Panc1 (cell line): ENCODE measurements around the gene CRISPLD2. TPM values are rescaled to one million over a fixed set of nuclear protein-coding genes. Genes with fewer than 3 reads are reported as not detected.

ENCODE experiments used
- ATAC-seq: fragments of 200-7000 bp; cut with Tn5 transposase; 2 replicates; pipeline ENCODE4 v1.9.1; 2020; ENCODE audit warnings: mild to moderate bottlenecking, moderate library complexity
- BruUV-seq: library from RNA; stranded (reverse); fragments of 400-500 nt; replicated peaks from 2 replicates; lab custom pipeline; 2021; lab: Mats Ljungman, UMichigan
- CTCF ChIA-PET: fragments of 300-600 bp; sonication (Branson Sonifier 250); formaldehyde crosslinking; loops from one replicate; lab custom pipeline; 2022; ENCODE audit warnings: antibody characterized with exemption; lab: Charles Lee
- POLR2A ChIA-PET: fragments of 300-600 bp; sonication (Branson Sonifier 250); formaldehyde crosslinking; loops from one replicate; lab custom pipeline; 2022; ENCODE audit warnings: antibody characterized with exemption; lab: Charles Lee
- DNase-seq: peaks from one replicate; pipeline ENCODE4 v3.0.0-alpha.2; 2010; ENCODE audit warnings: low read depth, low spot score
- H3K27ac ChIP-seq: 2 replicates; pipeline ENCODE4 v1.5.1; 2011; ENCODE audit warnings: mild to moderate bottlenecking, low read length, inconsistent platforms
- H3K27me3 ChIP-seq: fragments of 200-500 bp; sonication (Bioruptor generic); 2 replicates; pipeline ENCODE4 v1.6.0; 2014; ENCODE audit warnings: low read length, inconsistent platforms; ENCODE audit not compliant: control insufficient read depth, insufficient read depth
- H3K36me3 ChIP-seq: fragments of 200-500 bp; sonication (Bioruptor generic); 2 replicates; pipeline ENCODE4 v1.5.1; 2014; ENCODE audit warnings: inconsistent platforms, mild to moderate bottlenecking, low read length, moderate library complexity; ENCODE audit not compliant: control insufficient read depth, insufficient read depth
- H3K4me1 ChIP-seq: 2 replicates; pipeline ENCODE4 v1.5.1; 2011; ENCODE audit warnings: inconsistent platforms, mild to moderate bottlenecking, low read length, moderate library complexity; ENCODE audit not compliant: control insufficient read depth, insufficient read depth
- H3K4me3 ChIP-seq, 2 experiments: 2 replicates each; pipeline ENCODE4 v1.5.1; 2011 to 2012; ENCODE audit warnings: low read depth in 2 of 2, low read length in 2 of 2, mild to moderate bottlenecking in 2 of 2, inconsistent platforms in 1 of 2, moderate library complexity in 1 of 2
- H3K9me3 ChIP-seq: fragments of 200-500 bp; sonication (Bioruptor generic); 2 replicates; pipeline ENCODE4 v1.5.1; 2014; ENCODE audit warnings: low read depth, mild to moderate bottlenecking, inconsistent platforms, low read length, moderate library complexity; ENCODE audit not compliant: control insufficient read depth, insufficient read depth
- POLR2AphosphoS5 ChIP-seq: IDR thresholded peaks from 2 replicates; pipeline ENCODE4 v1.6.1; 2012; ENCODE audit warnings: mild to moderate bottlenecking, low read depth, low read length, moderate library complexity
- SIN3A ChIP-seq: IDR thresholded peaks from 2 replicates; pipeline ENCODE4 v1.6.1; 2012; ENCODE audit warnings: low read depth, mild to moderate bottlenecking, low read length, moderate library complexity, borderline replicate concordance; ENCODE audit not compliant: insufficient read depth
- TCF7L2 ChIP-seq: IDR thresholded peaks from 2 replicates; pipeline ENCODE4 v1.6.1; 2011; ENCODE audit warnings: mild to moderate bottlenecking, low read depth, low read length, inconsistent platforms
- in situ Hi-C: cut with HindIII; loops from 2 replicates; pipeline ENCODE4 v1.10.0; 2016; ENCODE audit warnings: low sequenced_read_pairs, low pct_unique_long_range_greater_than_20kb
- intact Hi-C: fragments of 100-400 bp; cut with micrococcal nuclease; formaldehyde crosslinking; loops from one replicate; pipeline ENCODE4 v1.10.0; 2022; ENCODE audit not compliant: unreplicated experiment
- total RNA-seq: library from RNA; stranded (reverse); gene quantifications from one replicate; pipeline ENCODE4 v1.2.1, GENCODE V29; 2021; ENCODE audit not compliant: unreplicated experiment
- TF ChIP-seq, protein P1 (sequence below): fragments of 450-650 bp; IDR thresholded peaks from 2 replicates; pipeline ENCODE4 v1.5.1; 2017; ENCODE audit warnings: mild to moderate bottlenecking
- TF ChIP-seq, protein P2 (sequence below), 2 experiments: IDR thresholded peaks; 2 replicates each; pipeline ENCODE4 v1.6.1; 2011 to 2012; ENCODE audit warnings: low read depth in 2 of 2, control low read depth in 1 of 2, low read length in 1 of 2, mild to moderate bottlenecking in 1 of 2, moderate library complexity in 1 of 2; ENCODE audit not compliant: insufficient read depth in 1 of 2

The CRISPLD2 gene
- total RNA-seq, 1 experiment from 2014 or later = 12.9 TPM

DNA sequence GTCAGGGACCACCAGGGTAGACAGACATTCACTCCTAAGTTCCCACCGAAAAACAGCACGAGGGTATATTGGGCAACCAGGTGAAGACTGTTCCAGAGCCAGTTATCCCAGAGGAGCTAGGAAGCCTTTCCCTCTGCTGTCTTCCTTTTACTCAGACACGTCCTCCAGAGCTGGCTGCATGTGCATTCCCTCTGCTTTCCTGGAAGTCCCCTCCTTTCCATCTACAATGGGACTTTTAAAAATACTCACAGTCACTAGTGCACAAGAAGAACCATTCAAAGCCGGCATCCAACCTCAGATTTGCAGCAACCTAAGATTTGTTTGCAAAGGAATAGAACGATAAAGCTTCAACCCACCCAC is 32.5 kb upstream of the CRISPLD2 start:
- intact Hi-C loops (no loop called here), in situ Hi-C loops (no loop called here)
- H3K27ac ChIP-seq = no peak overlapping the region
- ATAC-seq = no peak
- H3K4me3 ChIP-seq = no peak overlapping the region
- H3K4me1 ChIP-seq = peaks cover 5% of the 10 kb centered on the region; the same call in 1 of the 2 replicates
- no peaks in the 10 kb centered on the region for H3K36me3 ChIP-seq
- TF ChIP-seq SIN3A (no peak), POLR2AphosphoS5 (no peak), TCF7L2 (no peak)
- TF ChIP-seq, protein P1, sequence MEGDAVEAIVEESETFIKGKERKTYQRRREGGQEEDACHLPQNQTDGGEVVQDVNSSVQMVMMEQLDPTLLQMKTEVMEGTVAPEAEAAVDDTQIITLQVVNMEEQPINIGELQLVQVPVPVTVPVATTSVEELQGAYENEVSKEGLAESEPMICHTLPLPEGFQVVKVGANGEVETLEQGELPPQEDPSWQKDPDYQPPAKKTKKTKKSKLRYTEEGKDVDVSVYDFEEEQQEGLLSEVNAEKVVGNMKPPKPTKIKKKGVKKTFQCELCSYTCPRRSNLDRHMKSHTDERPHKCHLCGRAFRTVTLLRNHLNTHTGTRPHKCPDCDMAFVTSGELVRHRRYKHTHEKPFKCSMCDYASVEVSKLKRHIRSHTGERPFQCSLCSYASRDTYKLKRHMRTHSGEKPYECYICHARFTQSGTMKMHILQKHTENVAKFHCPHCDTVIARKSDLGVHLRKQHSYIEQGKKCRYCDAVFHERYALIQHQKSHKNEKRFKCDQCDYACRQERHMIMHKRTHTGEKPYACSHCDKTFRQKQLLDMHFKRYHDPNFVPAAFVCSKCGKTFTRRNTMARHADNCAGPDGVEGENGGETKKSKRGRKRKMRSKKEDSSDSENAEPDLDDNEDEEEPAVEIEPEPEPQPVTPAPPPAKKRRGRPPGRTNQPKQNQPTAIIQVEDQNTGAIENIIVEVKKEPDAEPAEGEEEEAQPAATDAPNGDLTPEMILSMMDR = no peak
- TF ChIP-seq, protein P2, sequence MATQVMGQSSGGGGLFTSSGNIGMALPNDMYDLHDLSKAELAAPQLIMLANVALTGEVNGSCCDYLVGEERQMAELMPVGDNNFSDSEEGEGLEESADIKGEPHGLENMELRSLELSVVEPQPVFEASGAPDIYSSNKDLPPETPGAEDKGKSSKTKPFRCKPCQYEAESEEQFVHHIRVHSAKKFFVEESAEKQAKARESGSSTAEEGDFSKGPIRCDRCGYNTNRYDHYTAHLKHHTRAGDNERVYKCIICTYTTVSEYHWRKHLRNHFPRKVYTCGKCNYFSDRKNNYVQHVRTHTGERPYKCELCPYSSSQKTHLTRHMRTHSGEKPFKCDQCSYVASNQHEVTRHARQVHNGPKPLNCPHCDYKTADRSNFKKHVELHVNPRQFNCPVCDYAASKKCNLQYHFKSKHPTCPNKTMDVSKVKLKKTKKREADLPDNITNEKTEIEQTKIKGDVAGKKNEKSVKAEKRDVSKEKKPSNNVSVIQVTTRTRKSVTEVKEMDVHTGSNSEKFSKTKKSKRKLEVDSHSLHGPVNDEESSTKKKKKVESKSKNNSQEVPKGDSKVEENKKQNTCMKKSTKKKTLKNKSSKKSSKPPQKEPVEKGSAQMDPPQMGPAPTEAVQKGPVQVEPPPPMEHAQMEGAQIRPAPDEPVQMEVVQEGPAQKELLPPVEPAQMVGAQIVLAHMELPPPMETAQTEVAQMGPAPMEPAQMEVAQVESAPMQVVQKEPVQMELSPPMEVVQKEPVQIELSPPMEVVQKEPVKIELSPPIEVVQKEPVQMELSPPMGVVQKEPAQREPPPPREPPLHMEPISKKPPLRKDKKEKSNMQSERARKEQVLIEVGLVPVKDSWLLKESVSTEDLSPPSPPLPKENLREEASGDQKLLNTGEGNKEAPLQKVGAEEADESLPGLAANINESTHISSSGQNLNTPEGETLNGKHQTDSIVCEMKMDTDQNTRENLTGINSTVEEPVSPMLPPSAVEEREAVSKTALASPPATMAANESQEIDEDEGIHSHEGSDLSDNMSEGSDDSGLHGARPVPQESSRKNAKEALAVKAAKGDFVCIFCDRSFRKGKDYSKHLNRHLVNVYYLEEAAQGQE (IDR thresholded peaks at IDR 0.05; ENCODE audit: insufficient read depth in 1 of 2, low read depth in 2 of 2, low read length in 1 of 2) = no peak
- H3K9me3 ChIP-seq = no peaks in the 10 kb centered on the region
- H3K27me3 ChIP-seq = no peaks in the 10 kb centered on the region
- DNase-seq = no peak
- POLR2A ChIA-PET = no interaction called here
- BruUV-seq = no TSS peak
- CTCF ChIA-PET = no interaction called here

DNA sequence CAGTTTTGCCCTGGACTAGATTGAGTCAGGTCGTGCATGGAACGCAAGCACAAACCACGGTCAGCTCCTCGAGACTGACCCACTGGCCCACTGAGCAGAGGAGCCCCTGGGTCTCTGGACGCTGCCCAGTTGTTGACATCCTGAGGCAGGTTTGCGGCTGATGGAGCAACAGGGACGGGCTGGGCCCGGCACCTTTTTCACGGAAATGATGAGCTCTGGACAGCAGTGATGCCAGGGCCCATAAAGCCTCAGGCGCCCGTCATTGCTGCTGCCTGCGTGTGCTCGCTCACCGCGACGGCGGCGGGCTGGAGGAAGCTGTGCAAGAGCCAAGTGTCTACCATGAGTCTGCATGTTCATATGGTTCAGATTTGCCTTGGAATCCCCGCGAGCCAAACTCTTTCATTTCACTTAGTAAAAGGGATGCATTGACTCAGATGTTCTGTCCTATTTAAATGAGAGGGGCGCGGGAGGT is 30.8 kb upstream of the CRISPLD2 start:
- no peak for DNase-seq
- no TSS peak for BruUV-seq
- Histone ChIP-seq H3K4me1 (peaks cover 5% of the 10 kb centered on the region; the same call in 1 of the 2 replicates), H3K4me3 (no peak overlapping the region), H3K27me3 (no peaks in the 10 kb centered on the region), H3K36me3 (no peaks in the 10 kb centered on the region), H3K9me3 (no peaks in the 10 kb centered on the region), H3K27ac (no peak overlapping the region)
- intact Hi-C loops (no loop called here), in situ Hi-C loops (no loop called here)
- ChIA-PET POLR2A (no interaction called here), CTCF (no interaction called here)
- TF ChIP-seq, protein P1 = no peak
- TF ChIP-seq TCF7L2 (no peak), SIN3A (no peak), POLR2AphosphoS5 (no peak)
- TF ChIP-seq, protein P2 (IDR thresholded peaks at IDR 0.05; ENCODE audit: insufficient read depth in 1 of 2, low read depth in 2 of 2, low read length in 1 of 2) = no peak
- ATAC-seq = no peak
